Measurements from ENCODE around the gene CEMIP. TPM values are rescaled to one million over a fixed set of nuclear protein-coding genes. Genes with fewer than 3 reads are reported as not detected.

CEMIP gene
- total and polyA plus RNA-seq, 2 of the 4 experiments (the other 2 are of a cell fraction): 63.8 to 78.0 TPM

GRCh38 chr15:80754014-80754413 is 25.2 kb upstream of the CEMIP start:
- BruUV-seq (replicated peaks): no TSS peak
- no peak overlapping the region for H2BK20ac ChIP-seq (ENCODE audit: low read depth, low read length)
- ChIA-PET POLR2A (ENCODE audit: unreplicated experiment) (no interaction called here), CTCF (no interaction called here)
- WGBS, 2 experiments (ENCODE audit: extremely low coverage in 2 of 2, insufficient read length in 1 of 2): no CpG with 5 or more reads among the region's 8 CpGs
- H3K9ac ChIP-seq (ENCODE audit: low read depth, low read length): no peak overlapping the region
- intact Hi-C loops (cut with micrococcal nuclease): no loop called here
- H3K27me3 ChIP-seq (ENCODE audit: control insufficient read depth, insufficient read depth, low read length): no peaks in the 10 kb centered on the region
- peaks cover 11% of the 10 kb centered on the region for H3K9me1 ChIP-seq (ENCODE audit: insufficient read depth, low read length)
- H2BK5ac ChIP-seq (ENCODE audit: low read depth, low read length, poor library complexity, severe bottlenecking): no peak overlapping the region
- in situ Hi-C loops (cut with MboI; ENCODE audit: low sequenced_read_pairs): no loop called here
- peaks cover 7% of the 10 kb centered on the region for H4K20me1 ChIP-seq (ENCODE audit: insufficient read depth, low read length)
- no peak overlapping the region for H3K4ac ChIP-seq (ENCODE audit: low read depth, low read length)
- no peak overlapping the region for H2AK9ac ChIP-seq (replicated peaks; ENCODE audit: low read depth, low read length, poor library complexity)
- dilution Hi-C loops (cut with HindIII; ENCODE audit: low sequenced_read_pairs, unreplicated experiment): no loop called here
- H3K4me2 ChIP-seq (ENCODE audit: low read depth, low read length): no peak overlapping the region
- DNase-seq (no peak), ATAC-seq (ENCODE audit: low read depth) (no peak)
- H4K5ac ChIP-seq (ENCODE audit: low read depth, low read length): no peak overlapping the region
- no peak overlapping the region for H3K18ac ChIP-seq (ENCODE audit: low read depth, low read length)
- H4K8ac ChIP-seq (ENCODE audit: low read depth in 2 of 2, low read length in 2 of 2): no peak overlapping the region
- peaks cover 30% of the 10 kb centered on the region for H3K36me3 ChIP-seq (ENCODE audit: control insufficient read depth, insufficient read depth, low read length)
- H2AK5ac ChIP-seq (ENCODE audit: low read depth, low read length): no peak overlapping the region
- no peak overlapping the region for H3K27ac ChIP-seq (ENCODE audit: insufficient read depth, low read length)
- H4K91ac ChIP-seq (ENCODE audit: insufficient read depth, low read depth, low read length): no peak overlapping the region
- no peaks in the 10 kb centered on the region for H3K9me3 ChIP-seq (ENCODE audit: control insufficient read depth, insufficient read depth, low read length)
- no peak overlapping the region for H2BK120ac ChIP-seq (ENCODE audit: low read depth, low read length)
- H3K79me1 ChIP-seq (ENCODE audit: low read depth in 1 of 2, low read length in 2 of 2): peaks cover 37 to 47% of the 10 kb centered on the region in 2 experiments
- no peak overlapping the region for H3K14ac ChIP-seq (replicated peaks; ENCODE audit: low read depth, low read length)
- TF ChIP-seq RAD21 (IDR thresholded peaks at IDR 0.05; ENCODE audit: low read length): no peak
- 0 out of 2 replicates have a peak, but pooled peaks cover 2% of the 10 kb centered on the region for H3K4me1 ChIP-seq (ENCODE audit: control insufficient read depth, insufficient read depth, low read length)
- H3K4me3 ChIP-seq (ENCODE audit: insufficient read depth, low read depth, low read length): no peak overlapping the region
- no peak overlapping the region for H3K23ac ChIP-seq (ENCODE audit: low read depth, low read length)
- H2AFZ ChIP-seq (replicated peaks; ENCODE audit: low read length, poor library complexity): no peak overlapping the region
- H3K56ac ChIP-seq (ENCODE audit: extremely low read depth, insufficient read depth, low read length): no peak overlapping the region
- no peak overlapping the region for H2BK15ac ChIP-seq (ENCODE audit: low read depth, low read length)

Data from IMR-90 (cell line).